Ureter (tissue), 1 donor: ENCODE measurements around the gene PRRC1. TPM values are rescaled to one million over a fixed set of nuclear protein-coding genes. Genes with fewer than 3 reads are reported as not detected.
A peak's percentile ranks its signal among the peaks of the same experiment; 100 is the strongest.
"Not testable (repeated sequence)": the region's sequence is repeated elsewhere in the genome, so short reads cannot be mapped to it uniquely, and the experiment has no call there.

ENCODE experiments used
- DNase-seq: peaks from one replicate; pipeline ENCODE4 v3.0.0-alpha.2; 2020; ENCODE audit warnings: low spot score
- total RNA-seq: library from RNA; stranded (reverse); gene quantifications from one replicate; pipeline ENCODE4 v1.2.4, GENCODE V29; 2023
- donor health status: DM: yes; HTN: yes; CAD: no.

PRRC1 gene
- total RNA-seq, 1 donor from 2014 or later = 68.2 TPM

GRCh38 chr5:127545249-127545648, 27.8 kb downstream of the PRRC1 start:
- DNase-seq = not testable (repeated sequence)

GRCh38 chr5:127549551-127549950, 32.1 kb downstream of the PRRC1 start:
- no peak for DNase-seq

DNA sequence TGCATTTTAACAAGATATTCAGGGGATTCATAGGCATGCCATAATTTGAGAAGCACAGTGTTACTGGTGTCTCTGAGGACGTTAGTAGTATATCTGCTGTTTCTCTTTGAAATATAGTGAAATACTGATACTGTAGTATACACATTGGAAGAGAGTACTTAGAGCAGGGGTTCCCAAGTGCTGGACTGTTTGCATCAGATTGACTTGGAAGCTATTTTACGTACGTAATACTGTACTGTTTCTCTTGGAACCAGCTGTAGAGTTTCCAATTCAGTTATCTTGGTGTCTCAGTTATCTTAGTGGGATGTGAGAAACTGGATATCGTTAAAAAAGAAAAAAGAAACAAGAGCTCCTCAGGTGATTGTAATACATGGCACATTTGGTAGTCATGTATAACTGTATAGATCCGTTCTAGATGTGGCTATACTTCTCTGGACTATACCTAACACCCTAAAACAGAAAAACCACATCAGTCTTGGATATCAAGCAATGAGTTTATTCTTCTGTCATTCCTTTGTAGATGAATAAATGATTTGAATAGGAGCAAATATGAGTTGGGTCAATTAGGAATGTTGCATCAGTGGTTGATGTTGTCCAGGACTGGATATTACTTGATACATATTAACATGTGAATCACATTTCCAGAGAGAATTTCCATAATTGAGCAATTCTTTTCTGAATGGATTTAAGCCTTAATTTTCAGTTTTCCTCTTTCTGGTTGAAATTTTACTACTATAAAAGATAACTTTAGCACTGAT, 33.4 kb downstream of the PRRC1 start:
- DNase-seq = no peak

DNA sequence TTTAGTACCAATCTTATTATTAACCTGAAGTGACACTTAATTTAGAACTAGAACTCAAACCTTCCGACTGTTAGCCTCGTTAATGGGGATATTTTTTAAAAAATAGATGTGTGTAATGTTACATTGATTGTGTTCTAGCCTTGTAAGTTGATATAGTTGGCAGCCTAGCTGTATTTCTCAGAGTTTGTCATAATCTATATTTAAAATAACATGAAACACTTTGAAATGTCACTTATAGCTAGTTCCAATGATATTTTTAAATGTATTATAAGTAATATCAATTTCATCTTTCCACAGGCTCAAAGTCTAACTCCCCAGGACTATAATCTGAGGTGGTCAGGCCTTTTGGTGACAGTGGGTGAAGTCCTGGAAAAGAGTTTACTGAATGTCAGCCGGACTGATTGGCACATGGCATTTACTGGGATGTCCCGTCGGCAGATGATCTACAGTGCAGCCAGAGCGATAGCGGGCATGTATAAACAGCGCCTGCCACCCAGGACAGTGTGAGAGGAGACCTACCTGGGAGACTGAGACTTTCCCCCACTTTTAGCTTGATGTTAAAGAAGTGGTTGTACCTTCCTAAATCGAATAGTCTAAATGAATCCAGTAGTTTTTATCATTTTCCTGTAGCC, 34.1 kb downstream of the PRRC1 start:
- DNase-seq = no peak

- no peak for DNase-seq
Observed at GRCh38 chr5:127555826-127556225, 38.4 kb downstream of the PRRC1 start.

DNA sequence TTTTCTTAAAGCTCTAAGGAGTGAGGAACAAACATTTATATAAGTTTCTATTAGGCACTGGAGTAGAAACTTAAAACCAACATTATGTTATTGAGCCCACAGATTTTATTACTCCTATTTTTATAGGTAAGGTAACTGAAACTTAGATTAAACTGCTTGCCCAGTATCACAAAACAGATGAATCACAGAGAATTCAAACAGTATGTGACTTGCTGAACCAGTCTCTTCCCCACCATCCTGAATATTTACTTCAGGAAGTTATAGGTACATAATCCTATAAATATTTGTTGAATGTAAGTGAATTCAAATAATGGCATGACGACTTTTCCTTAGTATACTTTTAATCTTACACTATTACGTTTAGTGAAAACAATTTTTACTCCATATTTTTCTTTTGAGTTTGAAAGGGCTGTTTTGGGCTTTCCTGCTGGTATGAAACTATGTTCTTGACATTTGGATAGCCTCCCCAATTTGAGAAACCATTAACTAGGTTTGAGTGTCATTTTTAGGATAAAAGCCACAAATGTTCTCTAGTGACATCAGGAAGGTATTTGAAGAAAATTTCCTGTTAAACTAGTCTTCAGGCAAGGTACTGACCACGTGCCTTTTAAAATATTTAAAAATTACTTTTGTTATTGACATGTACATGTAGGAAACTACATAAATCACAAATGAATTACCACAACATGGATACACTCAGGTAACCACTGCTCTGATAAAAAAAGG, 39.3 kb downstream of the PRRC1 start:
- no peak for DNase-seq

- DNase-seq = no peak
Observed at GRCh38 chr5:127558273-127558672, 40.8 kb downstream of the PRRC1 start.

DNA sequence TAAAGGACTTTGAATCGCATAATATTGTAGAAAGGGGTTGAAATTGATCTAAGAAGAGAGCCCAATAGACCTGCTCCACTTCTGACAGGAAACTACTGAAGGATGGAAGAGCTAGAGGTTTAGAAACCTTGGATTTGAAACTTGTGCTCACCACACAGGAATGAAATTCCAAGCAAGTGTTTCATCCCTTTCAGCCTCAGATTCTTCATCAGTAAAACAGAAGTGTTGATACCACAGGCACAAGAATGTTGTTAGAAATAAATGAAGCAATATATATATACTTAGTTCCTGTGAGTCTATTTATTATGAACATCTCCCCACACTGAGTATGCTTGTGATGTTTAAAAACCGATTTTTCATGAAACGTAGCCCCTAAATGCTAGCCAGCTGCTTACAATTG, 43.8 kb downstream of the PRRC1 start:
- DNase-seq = no peak

- DNase-seq = no peak
Observed at GRCh38 chr5:127562252-127562651, 44.8 kb downstream of the PRRC1 start.

DNA sequence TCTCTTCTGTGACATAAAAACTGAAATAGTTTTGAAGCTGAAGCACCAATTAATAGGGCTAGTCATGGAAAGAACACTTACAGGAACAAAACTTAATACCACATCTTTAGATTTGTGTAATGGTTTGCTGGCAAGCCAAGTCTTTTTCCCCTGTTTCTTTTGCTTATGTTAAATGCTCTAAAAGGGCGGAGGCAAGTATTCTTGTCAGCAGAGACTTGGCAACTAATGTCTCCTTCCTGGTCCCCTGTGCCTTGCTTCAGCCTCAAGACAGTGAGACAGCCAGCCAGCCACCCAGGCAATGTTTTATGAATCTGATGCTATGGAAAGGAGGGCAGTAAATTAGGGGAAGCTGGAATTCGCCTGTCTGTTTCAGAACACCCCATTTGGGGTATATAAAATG, 45.7 kb downstream of the PRRC1 start:
- no peak for DNase-seq

GRCh38 chr5:127564002-127564769, 46.7 kb downstream of the PRRC1 start:
- DNase-seq = peak; percentile 51

- DNase-seq = no peak
Observed at GRCh38 chr5:127565586-127566270, 48.3 kb downstream of the PRRC1 start.

DNA sequence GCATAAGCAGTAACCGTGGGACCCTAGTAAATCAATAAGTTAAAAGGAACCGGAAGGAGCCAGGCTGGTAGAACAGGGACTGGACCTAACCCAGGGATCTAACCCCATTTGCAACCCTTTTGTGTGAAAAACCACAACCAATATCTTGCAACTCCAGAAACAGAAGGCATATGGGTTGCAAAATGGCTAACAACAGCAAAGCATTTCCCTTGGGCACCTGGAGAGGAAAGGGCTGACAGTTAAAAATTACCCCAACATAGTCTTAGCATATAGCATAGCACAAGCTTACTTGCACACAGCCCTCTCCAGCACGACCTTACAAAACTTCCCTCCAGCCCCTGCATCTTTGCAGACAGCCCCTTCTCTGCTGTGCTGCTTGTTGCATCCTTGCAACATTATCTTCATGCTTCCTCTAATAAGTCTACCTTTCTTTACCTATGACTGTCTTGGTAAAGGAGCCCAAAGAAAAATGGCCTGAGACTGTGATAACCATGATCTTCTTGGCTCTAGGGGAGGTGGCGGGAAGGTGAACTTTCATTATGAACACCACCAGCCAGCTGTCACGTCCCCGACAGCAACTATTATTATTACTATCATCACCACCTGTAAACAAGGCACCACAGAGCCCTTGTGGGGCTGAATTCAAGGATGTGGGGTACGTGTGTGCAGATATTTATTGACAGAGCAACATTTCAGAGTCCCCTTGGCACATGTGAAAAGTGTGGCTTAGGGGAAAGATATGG, 49.8 kb downstream of the PRRC1 start:
- DNase-seq = no peak

DNA sequence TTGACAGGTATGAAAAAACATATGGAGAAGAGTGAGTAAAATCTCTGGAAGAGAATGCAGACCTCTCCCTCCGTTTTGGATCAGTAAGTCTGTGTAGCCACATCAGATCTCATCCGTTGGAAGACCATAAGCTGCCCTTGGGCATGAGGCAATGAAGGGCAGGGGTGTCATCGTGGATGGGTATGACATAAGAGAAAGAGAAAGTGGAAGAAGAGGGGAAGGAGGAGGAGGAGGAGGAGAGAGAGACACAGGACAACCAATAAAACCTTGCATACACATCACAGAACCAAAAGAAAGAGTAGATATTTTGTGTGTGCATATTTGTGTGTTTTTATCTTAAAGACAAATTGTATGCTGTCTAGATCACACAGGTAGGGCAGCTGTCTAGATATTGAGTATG, 50.7 kb downstream of the PRRC1 start:
- no peak for DNase-seq

GRCh38 chr5:127569471-127569870, 52.0 kb downstream of the PRRC1 start:
- not testable (repeated sequence) for DNase-seq

GRCh38 chr5:127571314-127572131, 54.1 kb downstream of the PRRC1 start:
- no peak for DNase-seq

GRCh38 chr5:127572930-127573329, 55.5 kb downstream of the PRRC1 start:
- DNase-seq = no peak

DNA sequence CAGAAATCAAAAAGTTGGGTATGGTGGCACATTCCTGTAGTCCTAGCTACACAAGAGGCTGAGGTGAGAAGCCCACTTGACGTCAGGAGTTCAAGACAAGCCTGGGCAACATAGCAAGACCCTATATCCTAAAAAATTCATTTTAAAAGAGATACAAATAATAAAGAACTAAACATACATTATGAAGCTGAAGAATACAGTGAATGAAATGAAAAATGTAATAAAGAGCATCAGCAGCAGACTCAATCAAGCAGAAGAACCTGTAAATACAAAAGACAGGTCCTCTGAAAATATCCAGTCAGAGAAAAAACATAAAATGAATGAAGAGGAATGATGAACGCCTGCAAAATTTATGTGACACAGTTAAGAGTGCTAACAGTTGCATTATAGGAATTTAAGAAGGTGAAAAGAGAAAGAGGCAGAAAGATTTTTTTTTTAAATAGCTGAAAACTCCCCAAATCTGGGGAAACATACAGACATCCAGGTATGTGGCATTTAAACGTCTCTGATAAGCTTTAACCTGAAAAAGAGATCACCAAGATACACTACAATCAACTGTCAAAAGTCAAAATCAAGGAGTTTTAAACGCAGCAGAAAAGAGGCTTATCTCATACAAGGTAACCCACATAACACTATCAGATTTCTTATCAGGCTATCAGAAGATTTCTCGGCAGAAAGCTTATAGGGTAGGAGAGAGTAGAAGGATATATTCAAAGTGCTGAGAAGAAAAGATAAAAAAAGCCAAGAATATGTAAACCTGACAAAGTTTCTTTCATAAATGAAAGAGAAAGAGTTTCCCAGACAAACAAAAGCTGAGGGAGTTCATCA, 57.6 kb downstream of the PRRC1 start:
- DNase-seq = no peak

DNA sequence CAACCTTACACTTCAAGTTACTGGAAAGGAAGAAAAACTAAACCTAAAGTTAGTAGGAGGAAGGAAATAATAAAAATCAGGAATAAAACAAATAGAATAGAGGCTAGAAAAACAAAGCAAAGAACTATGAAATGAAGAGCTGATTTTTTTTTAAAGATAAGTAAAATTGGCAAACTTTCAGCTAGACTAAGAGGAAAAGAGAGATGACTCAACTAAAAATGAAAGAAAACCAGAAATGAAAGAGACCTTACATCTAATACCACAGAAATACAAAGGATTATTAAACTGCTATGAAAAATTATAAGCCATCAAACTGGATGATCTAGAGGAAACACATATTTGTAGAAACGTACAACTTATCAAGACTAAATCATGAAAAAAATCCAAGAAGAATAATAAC, 60.0 kb downstream of the PRRC1 start:
- DNase-seq = no peak
